DND-41 (cell line): Measurements from ENCODE around the gene COPA.

ENCODE experiments used
- EZH2 ChIP-seq: IDR thresholded peaks from 3 replicates; pipeline ENCODE4 v1.6.1; 2012; ENCODE audit warnings: borderline replicate concordance, low read depth, mild to moderate bottlenecking, moderate library complexity, low read length, inconsistent platforms; ENCODE audit not compliant: severe bottlenecking
- TF ChIP-seq, protein P1 (sequence below): IDR thresholded peaks from 2 replicates; pipeline ENCODE4 v1.5.1; 2012; ENCODE audit warnings: borderline replicate concordance, low read length, moderate library complexity, mild to moderate bottlenecking; ENCODE audit not compliant: poor library complexity, severe bottlenecking; ENCODE audit errors: extremely low read depth

DNA sequence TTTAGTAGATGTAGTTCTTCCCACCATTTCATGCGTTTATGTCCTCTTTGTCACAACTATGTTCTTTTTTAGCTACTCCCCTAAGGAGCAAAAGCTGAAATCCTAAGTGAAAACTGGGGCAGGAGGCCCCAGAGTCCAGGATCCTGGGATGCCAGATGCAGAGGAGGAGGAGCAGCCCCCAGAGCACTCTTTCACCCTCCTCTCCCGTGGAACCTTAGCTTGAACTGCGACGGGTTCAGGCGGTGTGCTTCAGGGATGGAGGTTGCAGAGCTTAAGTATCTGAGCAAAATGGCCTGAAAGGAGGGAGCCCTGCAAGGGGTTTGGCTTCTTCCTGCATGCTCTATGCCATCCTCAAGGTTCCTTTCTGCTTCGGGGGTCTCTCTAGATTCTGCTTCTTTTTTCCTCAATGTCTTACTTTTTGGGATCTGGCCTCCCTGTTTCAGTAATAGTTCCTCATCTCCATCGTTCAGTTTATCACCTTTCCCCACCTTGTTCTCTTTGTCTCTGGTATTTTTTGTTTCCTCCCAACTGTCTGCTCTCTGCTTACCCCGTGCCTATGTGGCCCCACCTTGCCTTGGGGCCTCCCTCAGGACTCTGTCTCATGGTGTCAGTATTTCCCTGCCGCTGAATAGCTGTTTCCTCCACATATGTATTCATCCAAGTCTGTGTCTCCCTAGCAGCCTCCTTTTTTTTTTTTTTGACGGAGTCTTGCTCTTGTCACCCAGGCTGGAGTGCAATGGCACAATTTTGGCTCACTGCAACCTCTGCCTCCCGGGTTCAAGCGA, 21.1 kb upstream of the COPA start:
- TF ChIP-seq, protein P1, sequence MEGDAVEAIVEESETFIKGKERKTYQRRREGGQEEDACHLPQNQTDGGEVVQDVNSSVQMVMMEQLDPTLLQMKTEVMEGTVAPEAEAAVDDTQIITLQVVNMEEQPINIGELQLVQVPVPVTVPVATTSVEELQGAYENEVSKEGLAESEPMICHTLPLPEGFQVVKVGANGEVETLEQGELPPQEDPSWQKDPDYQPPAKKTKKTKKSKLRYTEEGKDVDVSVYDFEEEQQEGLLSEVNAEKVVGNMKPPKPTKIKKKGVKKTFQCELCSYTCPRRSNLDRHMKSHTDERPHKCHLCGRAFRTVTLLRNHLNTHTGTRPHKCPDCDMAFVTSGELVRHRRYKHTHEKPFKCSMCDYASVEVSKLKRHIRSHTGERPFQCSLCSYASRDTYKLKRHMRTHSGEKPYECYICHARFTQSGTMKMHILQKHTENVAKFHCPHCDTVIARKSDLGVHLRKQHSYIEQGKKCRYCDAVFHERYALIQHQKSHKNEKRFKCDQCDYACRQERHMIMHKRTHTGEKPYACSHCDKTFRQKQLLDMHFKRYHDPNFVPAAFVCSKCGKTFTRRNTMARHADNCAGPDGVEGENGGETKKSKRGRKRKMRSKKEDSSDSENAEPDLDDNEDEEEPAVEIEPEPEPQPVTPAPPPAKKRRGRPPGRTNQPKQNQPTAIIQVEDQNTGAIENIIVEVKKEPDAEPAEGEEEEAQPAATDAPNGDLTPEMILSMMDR = no peak
- no peak for TF ChIP-seq EZH2
